Measurements from ENCODE around the gene AWAT1.

Gene AWAT1

DNA sequence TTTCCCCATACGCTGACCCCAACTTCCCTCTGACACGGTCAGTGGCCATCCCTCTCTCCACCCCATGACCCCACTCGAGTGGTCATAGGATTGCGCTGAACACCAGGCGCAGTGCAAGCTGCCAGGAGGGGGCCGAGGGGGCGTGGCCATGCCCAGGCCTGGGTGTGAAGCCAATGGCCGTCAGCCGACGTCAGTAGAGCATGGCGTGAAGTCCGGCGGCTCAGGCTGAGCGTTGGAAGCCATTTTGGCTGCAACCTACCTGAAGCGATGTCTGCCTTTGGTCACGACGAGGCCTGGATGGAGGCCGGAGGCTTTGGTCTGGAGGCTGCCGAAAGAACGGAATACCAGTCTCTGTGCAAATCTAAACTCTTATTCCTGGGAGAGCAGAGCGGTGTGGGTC is 47.5 kb downstream of the AWAT1 start, which contains the start of gene RAB41:
Gene RAB41 (plus strand): TSS at position 222 of the 400 bp plus-strand sequence. CDS start 46 bp downstream, at position 268.
- no peak for DNase-seq (ENCODE audit: low spot score)
- H3K4me3 Mint-ChIP-seq, result no peak within 1 kb of the TSS
- H3K27me3 Mint-ChIP-seq (ENCODE audit: low read depth), result no peaks in the 10 kb centered on the region
- peaks cover 12% of the 10 kb centered on the region for H3K36me3 Mint-ChIP-seq (ENCODE audit: low read depth)
- no peaks in the 10 kb centered on the region for H3K4me1 Mint-ChIP-seq (ENCODE audit: low read depth)
- H3K27ac Mint-ChIP-seq, result no peak within 1 kb of the TSS
- H3K9me3 Mint-ChIP-seq, result no peaks in the 10 kb centered on the region

DNA sequence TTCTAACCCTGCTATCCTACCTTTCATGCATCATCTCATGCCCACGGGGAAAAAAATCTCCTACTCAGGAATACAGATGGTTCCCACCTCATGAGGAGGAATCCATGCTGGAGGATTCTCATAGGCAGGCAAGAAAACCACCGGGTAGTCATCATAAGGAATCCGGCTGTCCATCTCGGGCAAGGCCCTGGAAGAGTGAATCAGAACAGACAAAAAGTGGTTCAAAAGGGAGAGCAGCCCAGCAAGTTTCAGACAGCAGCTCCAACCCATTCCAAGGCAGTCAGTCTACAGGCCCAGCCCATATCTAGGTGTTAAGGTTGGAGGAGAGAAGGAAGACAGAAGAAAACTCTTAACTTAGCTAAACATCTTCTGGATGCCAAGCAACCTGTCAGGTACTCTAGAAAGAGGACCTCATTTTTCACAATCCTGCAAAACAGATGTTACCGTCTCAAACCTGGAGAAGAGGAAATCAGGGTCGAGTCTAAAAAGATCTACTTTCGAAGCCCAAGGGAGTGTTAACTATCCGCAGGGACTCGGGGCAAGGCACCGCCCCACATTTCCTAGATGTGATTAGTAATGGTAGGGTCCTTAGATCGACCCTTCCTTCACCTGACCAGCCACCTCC is 54.8 kb downstream of the AWAT1 start:
- no peak for DNase-seq (ENCODE audit: low spot score)
- Mint-ChIP-seq H3K9me3 (no peaks in the 10 kb centered on the region), H3K27ac (peak overlapping the region; percentile 91), H3K27me3 (ENCODE audit: low read depth) (no peaks in the 10 kb centered on the region), H3K4me1 (ENCODE audit: low read depth) (peaks cover 24% of the 10 kb centered on the region), H3K4me3 (peak overlapping the region; percentile 94), H3K36me3 (ENCODE audit: low read depth) (peaks cover 39% of the 10 kb centered on the region)
